HG03196 (cell line): ENCODE results near the gene ADIPOR2.
"Not testable (repeated sequence)": the region's sequence is repeated elsewhere in the genome, so short reads cannot be mapped to it uniquely, and the experiment has no call there.

Source experiments
- ATAC-seq: cut with Tn5 transposase; IDR thresholded peaks from one replicate; pipeline ENCODE4 v1.9.1; 2021; ENCODE audit not compliant: unreplicated experiment

The ADIPOR2 gene

DNA sequence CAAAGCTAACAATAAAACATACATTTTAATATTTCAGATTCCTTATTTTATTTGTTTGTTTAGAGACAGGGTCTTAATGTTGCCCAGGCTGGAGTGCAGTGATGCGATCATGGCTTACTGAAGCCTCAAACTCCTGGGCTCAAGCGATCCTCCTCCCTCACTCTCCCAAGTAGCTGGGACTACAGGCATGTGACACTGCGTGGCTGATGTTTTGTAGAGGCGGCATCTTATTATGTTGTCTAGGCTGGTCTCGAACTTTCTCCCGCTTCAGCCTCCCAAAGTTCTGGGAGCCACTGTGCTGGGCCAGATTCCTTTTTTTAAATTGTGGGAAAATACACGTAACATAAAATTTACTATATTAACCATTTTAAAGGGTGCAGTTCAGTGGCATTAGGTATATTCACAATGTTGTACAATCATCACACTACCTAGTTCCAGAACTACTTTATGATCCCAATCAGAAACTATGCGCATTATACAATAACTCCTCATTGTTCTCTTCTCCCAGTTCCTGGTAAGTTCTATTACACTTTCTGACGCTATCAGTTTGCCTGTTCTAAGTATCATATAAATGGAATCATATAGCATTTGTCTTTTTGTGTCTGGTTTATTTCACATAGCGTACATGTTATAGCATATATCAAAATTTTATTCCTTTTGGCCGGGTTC lies 40.3 kb downstream of the ADIPOR2 start:
- no peak for ATAC-seq

GRCh38 chr12:1731688-1732078 lies 40.8 kb downstream of the ADIPOR2 start:
- not testable (repeated sequence) for ATAC-seq

DNA sequence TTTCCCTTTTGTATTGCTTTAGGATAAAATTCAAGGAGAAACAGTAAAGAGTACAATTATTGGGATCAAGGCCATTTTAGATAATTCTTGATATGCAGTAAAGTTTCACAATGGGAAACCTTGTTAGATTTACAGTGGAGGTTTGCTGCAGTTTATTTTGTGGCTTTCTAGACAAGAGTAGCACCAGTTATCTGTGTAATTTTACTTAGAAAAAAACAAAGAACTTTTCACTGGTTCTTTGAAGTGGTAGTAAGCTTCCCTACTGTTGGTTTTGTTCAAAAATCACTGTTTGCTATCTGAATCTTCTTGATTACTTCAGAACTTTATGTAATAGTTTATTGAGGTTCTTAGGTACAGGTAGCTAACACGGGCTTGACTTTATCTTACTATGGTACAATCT lies 42.0 kb downstream of the ADIPOR2 start:
- no peak for ATAC-seq

GRCh38 chr12:1733712-1734111 lies 42.8 kb downstream of the ADIPOR2 start:
- ATAC-seq = not testable (repeated sequence)

GRCh38 chr12:1737652-1738286 lies 46.9 kb downstream of the ADIPOR2 start:
- no peak for ATAC-seq

DNA sequence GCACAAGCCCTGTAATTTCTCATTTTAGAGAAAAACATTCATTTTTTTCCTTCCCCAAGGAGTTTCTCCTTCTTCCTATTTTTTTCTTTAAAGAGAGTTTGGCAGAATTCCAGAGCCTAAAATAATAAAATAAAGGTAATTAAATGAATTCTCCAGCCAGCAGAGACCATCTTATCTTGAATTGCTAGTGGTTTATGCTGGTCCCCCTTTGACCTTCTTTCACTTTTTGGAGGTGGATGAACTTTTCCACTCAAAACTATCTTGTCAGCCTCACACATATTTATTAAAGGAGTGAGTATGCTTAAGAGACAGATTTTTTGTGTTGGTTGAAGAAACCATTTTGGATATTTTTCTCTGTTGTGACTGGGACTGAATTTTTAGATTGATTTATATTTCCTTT lies 47.6 kb downstream of the ADIPOR2 start:
- ATAC-seq = no peak

DNA sequence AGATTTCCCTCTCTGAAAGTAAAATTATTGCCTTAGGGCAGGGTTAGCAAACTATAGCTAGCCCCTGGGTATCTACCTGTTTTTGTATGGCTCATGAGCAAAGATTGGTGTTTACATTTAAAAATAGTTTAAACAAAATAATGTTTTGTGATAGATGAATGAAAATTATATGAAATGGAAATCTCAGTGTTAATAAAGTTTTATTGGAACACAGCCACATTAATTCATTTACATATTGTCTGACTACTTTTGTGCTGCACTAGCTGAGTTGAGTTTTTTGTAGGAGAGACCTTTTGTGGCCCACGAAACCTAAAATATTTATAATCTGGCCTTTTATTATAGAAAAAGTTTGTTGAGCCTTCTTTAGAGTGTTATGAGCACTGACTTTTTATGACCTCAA lies 48.5 kb downstream of the ADIPOR2 start:
- ATAC-seq = no peak

GRCh38 chr12:1740161-1740948 lies 49.5 kb downstream of the ADIPOR2 start:
- no peak for ATAC-seq

DNA sequence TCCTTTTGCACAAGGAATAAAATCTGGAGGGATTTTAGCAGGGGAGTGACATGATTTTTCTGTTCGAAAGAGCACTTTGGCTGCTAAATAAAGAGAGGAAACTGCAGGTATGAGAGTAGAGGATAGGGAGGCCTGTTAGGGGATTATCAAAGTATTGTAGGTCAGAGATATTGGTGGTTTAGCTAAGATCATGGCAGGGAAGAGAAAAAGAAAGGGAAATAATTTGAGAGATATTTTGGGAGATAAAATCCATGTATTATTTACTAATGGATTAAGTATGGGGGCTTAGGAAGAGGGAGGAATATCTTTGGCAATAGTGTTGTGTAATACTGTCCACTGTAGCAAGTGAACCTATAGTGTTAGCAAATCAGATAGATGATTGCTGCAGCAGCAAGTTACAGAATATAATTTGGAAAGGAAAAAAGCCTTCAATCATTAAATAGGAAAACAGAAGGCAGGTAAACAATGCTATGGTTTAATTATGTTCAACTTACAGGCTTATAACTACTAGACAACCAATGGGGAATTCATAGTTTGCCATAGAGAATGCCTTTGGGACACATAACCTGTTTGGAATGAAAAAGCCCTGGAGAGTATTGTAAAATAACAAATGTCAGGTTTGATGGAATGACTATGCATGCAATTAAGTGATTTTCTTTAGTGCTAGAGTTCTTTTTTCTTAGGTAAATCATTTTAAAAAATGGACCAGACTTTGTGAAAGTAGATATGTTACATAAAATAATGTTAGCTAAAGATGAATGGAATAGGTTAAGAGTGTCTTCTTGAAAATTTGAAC lies 50.5 kb downstream of the ADIPOR2 start:
- no peak for ATAC-seq

DNA sequence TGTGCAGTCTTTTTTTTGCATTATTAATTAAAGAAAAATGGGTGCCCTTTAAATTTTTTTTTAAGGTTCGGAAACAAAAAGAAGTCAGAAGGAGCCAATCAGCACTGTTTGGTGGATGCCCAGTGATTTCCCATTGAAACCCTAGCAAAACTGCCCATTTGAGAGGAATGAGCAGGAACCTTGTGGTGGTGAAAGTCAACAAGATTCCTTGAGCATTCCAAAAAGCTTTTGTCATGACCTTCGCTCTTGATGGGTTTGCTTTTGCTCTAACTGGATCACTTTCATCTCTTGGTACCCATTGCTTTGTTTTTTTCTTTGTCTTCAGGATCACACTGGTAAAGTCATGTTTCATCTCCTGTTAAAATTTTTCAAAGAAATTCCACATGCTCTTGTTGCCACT lies 54.1 kb downstream of the ADIPOR2 start:
- ATAC-seq = no peak

- ATAC-seq = no peak
Observed at GRCh38 chr12:1747609-1748008, 56.7 kb downstream of the ADIPOR2 start.

- no peak for ATAC-seq
Observed at GRCh38 chr12:1749019-1749418, 58.1 kb downstream of the ADIPOR2 start.

DNA sequence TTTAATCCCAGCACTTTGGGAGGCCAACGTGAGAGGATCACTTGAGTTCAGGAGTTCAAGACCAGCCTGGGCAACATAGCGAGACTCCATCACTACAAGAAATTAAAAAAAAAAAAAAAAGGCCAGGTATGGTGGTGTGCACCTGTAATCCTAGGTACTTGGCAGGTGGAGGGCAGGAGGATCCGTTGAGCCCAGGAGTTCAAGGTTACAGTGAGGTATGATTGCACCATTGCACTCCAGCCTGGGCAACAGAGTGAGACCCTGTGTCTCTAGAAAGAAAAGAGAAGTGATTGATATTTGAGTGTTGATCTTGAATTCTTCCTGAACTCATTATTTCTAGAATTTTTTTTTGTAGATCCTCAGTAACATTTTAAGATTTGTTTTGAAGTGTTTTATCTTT lies 59.4 kb downstream of the ADIPOR2 start:
- ATAC-seq = no peak

DNA sequence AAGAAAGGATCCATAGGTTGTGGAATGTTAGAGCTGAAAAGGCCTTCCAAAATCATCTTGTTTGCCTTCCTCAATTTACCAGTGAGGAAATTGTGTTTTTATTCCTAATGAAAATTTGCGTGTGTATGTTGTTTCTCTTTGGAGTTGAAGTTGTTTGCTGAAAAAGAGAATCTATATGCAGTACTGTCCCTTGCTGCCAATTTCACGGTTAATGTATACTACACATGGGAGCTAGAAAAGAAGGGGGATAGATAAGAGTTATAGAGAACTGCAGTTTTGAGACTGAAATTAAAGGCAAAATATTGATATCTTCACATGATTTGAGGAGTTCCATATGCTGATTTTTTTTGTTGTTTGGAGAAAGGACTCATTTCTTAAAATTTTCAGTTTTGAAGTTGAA lies 67.5 kb downstream of the ADIPOR2 start:
- no peak for ATAC-seq

- ATAC-seq = no peak
Observed at GRCh38 chr12:1758887-1759286, 68.0 kb downstream of the ADIPOR2 start.

DNA sequence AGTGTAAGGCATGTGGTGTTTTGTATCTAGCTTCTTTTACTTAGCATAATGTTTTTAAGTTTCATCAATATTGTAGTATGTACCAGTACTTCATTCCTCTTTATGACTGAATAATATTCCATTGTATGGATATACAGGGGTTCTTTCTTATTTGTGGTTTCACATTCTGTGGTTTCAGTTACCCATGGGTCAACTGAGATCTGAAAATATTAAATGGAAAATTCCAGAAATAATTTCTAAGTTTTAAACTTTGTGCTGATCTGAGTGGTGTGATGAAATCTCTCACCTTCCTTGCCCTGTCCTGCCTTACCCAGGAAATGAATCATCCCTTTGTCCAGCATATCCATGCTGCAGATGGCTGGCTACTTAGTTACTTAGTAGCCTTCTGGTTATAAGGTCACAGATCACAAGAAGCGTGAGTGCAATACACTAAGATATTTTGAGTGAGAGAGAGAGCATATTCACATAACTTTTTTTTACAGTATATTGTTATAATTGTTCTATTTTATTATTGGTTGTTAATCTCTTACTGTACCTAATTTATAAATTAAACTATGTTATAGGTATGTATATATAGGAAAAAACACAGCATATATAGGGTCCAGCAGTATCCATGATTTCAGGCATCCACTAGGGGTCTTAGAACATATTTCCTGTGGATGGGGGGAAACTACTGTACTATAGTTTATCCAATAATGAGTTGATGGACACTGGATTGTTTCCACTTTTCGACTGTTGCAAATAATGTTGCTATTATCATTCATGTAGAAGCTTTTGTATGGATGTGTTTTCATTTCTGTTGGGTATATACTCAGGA lies 69.9 kb downstream of the ADIPOR2 start:
- no peak for ATAC-seq

- ATAC-seq = no peak
Observed at GRCh38 chr12:1761857-1762256, 71.0 kb downstream of the ADIPOR2 start.

DNA sequence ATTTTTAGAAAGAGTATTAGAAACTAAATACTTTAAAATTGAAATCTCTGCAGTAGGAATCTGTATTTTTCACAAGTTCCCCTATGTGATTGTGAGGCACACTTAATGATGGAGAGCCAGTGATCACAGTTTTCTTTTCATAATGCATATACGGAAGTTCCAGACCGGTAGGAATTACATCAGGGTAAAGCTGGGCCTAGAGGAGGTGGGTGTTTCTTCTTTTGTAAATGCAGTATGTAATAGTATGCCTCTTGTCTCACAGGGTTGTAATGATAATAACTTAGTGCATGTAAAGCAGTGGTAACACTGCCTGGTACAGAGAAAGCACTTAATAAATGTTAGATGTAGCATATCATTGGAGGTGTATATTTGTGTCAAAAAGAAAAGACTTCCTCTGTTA lies 72.3 kb downstream of the ADIPOR2 start:
- ATAC-seq = no peak

GRCh38 chr12:1766110-1766509 lies 75.2 kb downstream of the ADIPOR2 start:
- no peak for ATAC-seq

- no peak for ATAC-seq
Observed at GRCh38 chr12:1767407-1768090, 76.7 kb downstream of the ADIPOR2 start.
